Neural cell (in vitro differentiated cells): Measurements from ENCODE around the gene SH2D3A. TPM values are rescaled to one million over a fixed set of nuclear protein-coding genes. Genes with fewer than 3 reads are reported as not detected.

Source experiments
- H2AFZ ChIP-seq: fragments of 200-600, 300-800 bp; sonication (generic), shearing (Covaris generic); 2 replicates; pipeline ENCODE4 v1.6.0; 2014; ENCODE audit warnings: low read depth, mild to moderate bottlenecking, antibody characterized with exemption, low read length, moderate library complexity
- H3F3A ChIP-seq: fragments of 200-600 bp; shearing (Covaris generic); 2 replicates; pipeline ENCODE4 v1.6.1; 2016; ENCODE audit warnings: mild to moderate bottlenecking, moderate library complexity, mixed read lengths, antibody characterized with exemption, low read length; ENCODE audit not compliant: insufficient read depth, poor library complexity, severe bottlenecking
- H3K27ac ChIP-seq: fragments of 200-600, 300-800 bp; sonication (generic), shearing (Covaris generic); 2 replicates; pipeline ENCODE4 v1.5.1; 2014; ENCODE audit warnings: mild to moderate bottlenecking, low read length, moderate library complexity
- H3K27me3 ChIP-seq: fragments of 300-800, 200-600 bp; sonication (generic), shearing (Covaris generic); 2 replicates; pipeline ENCODE4 v1.6.0; 2014; ENCODE audit warnings: mild to moderate bottlenecking, low read depth, low read length, moderate library complexity; ENCODE audit not compliant: insufficient read depth
- H3K36me3 ChIP-seq: fragments of 300-800, 200-600 bp; sonication (generic), shearing (Covaris generic); 2 replicates; pipeline ENCODE4 v1.5.1; 2014; ENCODE audit warnings: mild to moderate bottlenecking, antibody characterized with exemption, low read length, moderate library complexity; ENCODE audit not compliant: insufficient read depth
- H3K4me2 ChIP-seq: fragments of 300-800, 200-600 bp; sonication (generic), shearing (Covaris generic); 2 replicates; pipeline ENCODE4 v1.6.0; 2014; ENCODE audit warnings: mild to moderate bottlenecking, low read length
- H3K4me3 ChIP-seq: fragments of 300-800, 200-600 bp; sonication (generic), shearing (Covaris generic); 2 replicates; pipeline ENCODE4 v1.5.1; 2014; ENCODE audit warnings: mild to moderate bottlenecking, low read length, moderate library complexity
- H3K79me2 ChIP-seq: fragments of 200-600 bp; shearing (Covaris generic); replicated peaks from 2 replicates; pipeline ENCODE4 v1.6.0; 2014; ENCODE audit warnings: mild to moderate bottlenecking, low read length, moderate library complexity; ENCODE audit not compliant: insufficient read depth
- H3K9ac ChIP-seq: fragments of 300-800, 200-600 bp; sonication (generic), shearing (Covaris generic); 2 replicates; pipeline ENCODE4 v1.6.1; 2016; ENCODE audit warnings: mild to moderate bottlenecking, low read length, mixed read lengths
- H3K9me2 ChIP-seq: fragments of 200-600 bp; shearing (Covaris generic); 2 replicates; pipeline ENCODE4 v1.6.1; 2016; ENCODE audit warnings: mild to moderate bottlenecking, low read length, mixed read lengths; ENCODE audit not compliant: insufficient read depth
- H3K9me3 ChIP-seq: fragments of 200-600, 300-800 bp; sonication (generic), shearing (Covaris generic); 2 replicates; pipeline ENCODE4 v1.6.1; 2016; ENCODE audit warnings: mild to moderate bottlenecking, mixed run types, low read length, moderate library complexity, mixed read lengths
- H4K20me1 ChIP-seq: fragments of 200-600 bp; shearing (Covaris generic); 2 replicates; pipeline ENCODE4 v1.6.1; 2016; ENCODE audit warnings: mild to moderate bottlenecking, mixed run types; ENCODE audit not compliant: insufficient read depth
- CTCF ChIP-seq: fragments of 450-650 bp; IDR thresholded peaks from 2 replicates; pipeline ENCODE4 v1.5.1; 2014; ENCODE audit warnings: antibody characterized with exemption, mild to moderate bottlenecking, moderate library complexity; ENCODE audit not compliant: poor library complexity, severe bottlenecking
- EP300 ChIP-seq: fragments of 450-650 bp; conservative IDR thresholded peaks from 2 replicates; pipeline ENCODE4 v1.6.1; 2014; ENCODE audit warnings: antibody characterized with exemption, mild to moderate bottlenecking, moderate library complexity; ENCODE audit not compliant: poor library complexity, severe bottlenecking
- EZH2 ChIP-seq: fragments of 200-600, 300-800 bp; shearing (Covaris generic), sonication (generic); IDR thresholded peaks from 2 replicates; pipeline ENCODE4 v1.6.1; 2014; ENCODE audit warnings: antibody characterized with exemption, low read length, borderline replicate concordance, mild to moderate bottlenecking; ENCODE audit not compliant: insufficient read depth, poor library complexity, severe bottlenecking
- MXI1 ChIP-seq: fragments of 450-650 bp; conservative IDR thresholded peaks from 2 replicates; pipeline ENCODE4 v1.6.1; 2014; ENCODE audit warnings: antibody characterized with exemption, mild to moderate bottlenecking; ENCODE audit not compliant: poor library complexity, severe bottlenecking
- POLR2AphosphoS5 ChIP-seq: IDR thresholded peaks from 2 replicates; pipeline ENCODE4 v1.6.1; 2012
- RAD21 ChIP-seq: fragments of 450-650 bp; conservative IDR thresholded peaks from 2 replicates; pipeline ENCODE4 v1.6.1; 2014; ENCODE audit warnings: antibody characterized with exemption, mild to moderate bottlenecking, moderate library complexity
- REST ChIP-seq: IDR thresholded peaks from 2 replicates; pipeline ENCODE4 v1.6.1; 2012; ENCODE audit warnings: borderline replicate concordance
- SMC3 ChIP-seq: fragments of 450-650 bp; conservative IDR thresholded peaks from 2 replicates; pipeline ENCODE4 v1.6.1; 2014; ENCODE audit warnings: antibody characterized with exemption, mild to moderate bottlenecking, moderate library complexity; ENCODE audit not compliant: poor library complexity
- TAF1 ChIP-seq: IDR thresholded peaks from 2 replicates; pipeline ENCODE4 v1.6.1; 2012; ENCODE audit warnings: low read depth
- polyA plus RNA-seq: library from polyadenylated mRNA; depleted of rRNA; stranded (reverse); fragments of >200 nt; gene quantifications from 2 replicates; pipeline ENCODE4 v1.2.3, GENCODE V29; 2014

The SH2D3A gene
- polyA plus RNA-seq, 1 donor from 2014 or later, result 3.6 TPM

GRCh38 chr19:6794686-6795431 is 27.6 kb upstream of the SH2D3A start:
- no peaks in the 10 kb centered on the region for H3K27me3 ChIP-seq
- H3K9ac ChIP-seq, result no peak overlapping the region
- no peaks in the 10 kb centered on the region for H3K9me2 ChIP-seq
- TF ChIP-seq REST, result no peak
- TF ChIP-seq TAF1, result no peak
- no peak for TF ChIP-seq CTCF
- no peak overlapping the region for H3K4me2 ChIP-seq
- H4K20me1 ChIP-seq, result no peaks in the 10 kb centered on the region
- H3K36me3 ChIP-seq, result no peaks in the 10 kb centered on the region
- H3K4me3 ChIP-seq, result no peak overlapping the region
- H3K79me2 ChIP-seq, result no peaks in the 10 kb centered on the region
- no peaks in the 10 kb centered on the region for H3F3A ChIP-seq
- H3K27ac ChIP-seq, result no peak overlapping the region
- H2AFZ ChIP-seq, result no peak overlapping the region
- H3K9me3 ChIP-seq, result peaks cover 4% of the 10 kb centered on the region

GRCh38 chr19:6793973-6794372 is 26.7 kb upstream of the SH2D3A start:
- Histone ChIP-seq H4K20me1 (no peaks in the 10 kb centered on the region), H3K9me2 (no peaks in the 10 kb centered on the region), H3K27ac (no peak overlapping the region), H3K4me3 (no peak overlapping the region), H3F3A (no peaks in the 10 kb centered on the region), H3K9me3 (peaks cover 4% of the 10 kb centered on the region), H3K79me2 (no peaks in the 10 kb centered on the region), H3K9ac (no peak overlapping the region), H3K27me3 (no peaks in the 10 kb centered on the region), H3K4me2 (no peak overlapping the region), H2AFZ (no peak overlapping the region), H3K36me3 (no peaks in the 10 kb centered on the region)
- TF ChIP-seq POLR2AphosphoS5 (no peak), RAD21 (no peak), TAF1 (no peak), MXI1 (no peak), CTCF (no peak), REST (no peak), EZH2 (no peak), EP300 (no peak), SMC3 (no peak)
